HG03108 (cell line): ENCODE measurements around the gene CACNA1C.
"Not testable (repeated sequence)": the region's sequence is repeated elsewhere in the genome, so short reads cannot be mapped to it uniquely, and the experiment has no call there.

Experiments
- ATAC-seq: cut with Tn5 transposase; IDR thresholded peaks from one replicate; pipeline ENCODE4 v1.9.1; 2021; ENCODE audit warnings: moderate library complexity; ENCODE audit not compliant: unreplicated experiment

The CACNA1C gene

GRCh38 chr12:2248901-2249381 is 196.2 kb downstream of the CACNA1C start:
- peak; percentile 78 for ATAC-seq

- ATAC-seq = no peak
Measured at GRCh38 chr12:2250797-2251196, 198.0 kb downstream of the CACNA1C start.

- no peak for ATAC-seq
Measured at GRCh38 chr12:2251526-2252209, 198.9 kb downstream of the CACNA1C start.

GRCh38 chr12:2255311-2255710 is 202.5 kb downstream of the CACNA1C start:
- no peak for ATAC-seq

- not testable (repeated sequence) for ATAC-seq
Measured at GRCh38 chr12:2255731-2256130, 202.9 kb downstream of the CACNA1C start.

GRCh38 chr12:2256453-2256852 is 203.7 kb downstream of the CACNA1C start:
- ATAC-seq = no peak

- ATAC-seq = no peak
Measured at GRCh38 chr12:2256915-2257314, 204.1 kb downstream of the CACNA1C start.

GRCh38 chr12:2258025-2258424 is 205.2 kb downstream of the CACNA1C start:
- no peak for ATAC-seq

- no peak for ATAC-seq
Measured at GRCh38 chr12:2259369-2259768, 206.6 kb downstream of the CACNA1C start.

GRCh38 chr12:2260441-2260840 is 207.7 kb downstream of the CACNA1C start:
- ATAC-seq = no peak

- ATAC-seq = no peak
Measured at GRCh38 chr12:2261708-2262107, 208.9 kb downstream of the CACNA1C start.

- no peak for ATAC-seq
Measured at GRCh38 chr12:2262449-2262848, 209.7 kb downstream of the CACNA1C start.

GRCh38 chr12:2263901-2264300 is 211.1 kb downstream of the CACNA1C start:
- ATAC-seq = no peak

- ATAC-seq = no peak
Measured at GRCh38 chr12:2264651-2265232, 212.0 kb downstream of the CACNA1C start.

- ATAC-seq = no peak
Measured at GRCh38 chr12:2265461-2266167, 212.8 kb downstream of the CACNA1C start.

- ATAC-seq = no peak
Measured at GRCh38 chr12:2266666-2267620, 214.2 kb downstream of the CACNA1C start.

- no peak for ATAC-seq
Measured at GRCh38 chr12:2267703-2268470, 215.1 kb downstream of the CACNA1C start.

GRCh38 chr12:2268471-2269286 is 215.9 kb downstream of the CACNA1C start:
- no peak for ATAC-seq

GRCh38 chr12:2270846-2271245 is 218.1 kb downstream of the CACNA1C start:
- no peak for ATAC-seq
